Osteocyte (in vitro differentiated cells): ENCODE measurements around the gene MCOLN3. TPM values are rescaled to one million over a fixed set of nuclear protein-coding genes. Genes with fewer than 3 reads are reported as not detected.
A peak's percentile ranks its signal among the peaks of the same experiment; 100 is the strongest.

Experiments
- DNase-seq: peaks from one replicate; pipeline ENCODE4 v3.0.0; 2021; ENCODE audit warnings: mixed read lengths; ENCODE audit not compliant: unreplicated experiment; ENCODE audit errors: extremely low spot score
- H3K27ac Mint-ChIP-seq: one replicate; pipeline ENCODE4 v1.8.0; 2021; ENCODE audit warnings: mild to moderate bottlenecking, mixed read lengths; ENCODE audit not compliant: unreplicated experiment
- H3K27me3 Mint-ChIP-seq: one replicate; pipeline ENCODE4 v1.8.0; 2021; ENCODE audit warnings: mixed read lengths; ENCODE audit not compliant: unreplicated experiment
- H3K36me3 Mint-ChIP-seq: one replicate; pipeline ENCODE4 v1.8.0; 2021; ENCODE audit warnings: mixed read lengths; ENCODE audit not compliant: unreplicated experiment
- H3K4me1 Mint-ChIP-seq: one replicate; pipeline ENCODE4 v1.8.0; 2021; ENCODE audit warnings: mixed read lengths; ENCODE audit not compliant: unreplicated experiment
- H3K4me3 Mint-ChIP-seq: one replicate; pipeline ENCODE4 v1.8.0; 2021; ENCODE audit warnings: mild to moderate bottlenecking, moderate library complexity, mixed read lengths; ENCODE audit not compliant: unreplicated experiment
- H3K9me3 Mint-ChIP-seq: one replicate; pipeline ENCODE4 v1.8.0; 2021; ENCODE audit warnings: mixed read lengths; ENCODE audit not compliant: unreplicated experiment
- CTCF ChIP-seq: fragments of 200-600 bp; sonication (generic); IDR thresholded peaks from 2 replicates; pipeline ENCODE4 v1.5.0; 2021; ENCODE audit warnings: antibody characterized with exemption, mild to moderate bottlenecking, moderate library complexity
- long read RNA-seq: library from polyadenylated mRNA; unstranded; transcript quantifications from one replicate; pipeline ENCODE4 v2.0.0, GENCODE V29; 2021
- total RNA-seq: library from RNA; stranded (reverse); gene quantifications from 2 replicates; pipeline ENCODE4 v1.2.1, GENCODE V29; 2021

The MCOLN3 gene
- 0.34 TPM in 1 of 2 replicates, not detected in the other for total RNA-seq
- long read RNA-seq, result 0 reads

- peaks cover 65% of the 10 kb centered on the region for H3K27me3 Mint-ChIP-seq
- peaks cover 5% of the 10 kb centered on the region for H3K4me1 Mint-ChIP-seq
- DNase-seq, result no peak
- peaks cover 2% of the 10 kb centered on the region for H3K36me3 Mint-ChIP-seq
- no peak for TF ChIP-seq CTCF
- no peak within 1 kb of the TSS for H3K27ac Mint-ChIP-seq
- H3K4me3 Mint-ChIP-seq, result peak within 1 kb of the TSS; percentile 69
- H3K9me3 Mint-ChIP-seq, result no peaks in the 10 kb centered on the region
Measured at GRCh38 chr1:85048296-85049064, at the start of gene MCOLN3. TSS of gene MCOLN3 (minus strand) at chr1:85048500. CDS start at chr1:85045360, 3,140 bp downstream.

GRCh38 chr1:85093644-85094043, 45.3 kb upstream of the MCOLN3 start:
- H3K4me3 Mint-ChIP-seq, result no peak overlapping the region
- no peak for DNase-seq
- TF ChIP-seq CTCF, result no peak
- peaks cover 48% of the 10 kb centered on the region for H3K27me3 Mint-ChIP-seq
- H3K36me3 Mint-ChIP-seq, result no peaks in the 10 kb centered on the region
- no peaks in the 10 kb centered on the region for H3K4me1 Mint-ChIP-seq
- H3K9me3 Mint-ChIP-seq, result no peaks in the 10 kb centered on the region
- H3K27ac Mint-ChIP-seq, result no peak overlapping the region

GRCh38 chr1:85091671-85092280, 43.5 kb upstream of the MCOLN3 start:
- no peaks in the 10 kb centered on the region for H3K36me3 Mint-ChIP-seq
- DNase-seq, result no peak
- H3K4me1 Mint-ChIP-seq, result no peaks in the 10 kb centered on the region
- no peaks in the 10 kb centered on the region for H3K9me3 Mint-ChIP-seq
- H3K27ac Mint-ChIP-seq, result no peak overlapping the region
- no peak for TF ChIP-seq CTCF
- no peak overlapping the region for H3K4me3 Mint-ChIP-seq
- H3K27me3 Mint-ChIP-seq, result peaks cover 35% of the 10 kb centered on the region

- no peak for TF ChIP-seq CTCF
- Mint-ChIP-seq H3K4me3 (no peak overlapping the region), H3K27me3 (peaks cover 33% of the 10 kb centered on the region), H3K36me3 (no peaks in the 10 kb centered on the region), H3K9me3 (no peaks in the 10 kb centered on the region), H3K4me1 (no peaks in the 10 kb centered on the region), H3K27ac (no peak overlapping the region)
- no peak for DNase-seq
Measured at GRCh38 chr1:85090225-85090624, 41.9 kb upstream of the MCOLN3 start.

- H3K27ac Mint-ChIP-seq, result no peak overlapping the region
- peaks cover 38% of the 10 kb centered on the region for H3K27me3 Mint-ChIP-seq
- TF ChIP-seq CTCF, result no peak
- no peaks in the 10 kb centered on the region for H3K36me3 Mint-ChIP-seq
- H3K4me3 Mint-ChIP-seq, result no peak overlapping the region
- H3K9me3 Mint-ChIP-seq, result no peaks in the 10 kb centered on the region
- no peak for DNase-seq
- no peaks in the 10 kb centered on the region for H3K4me1 Mint-ChIP-seq
Measured at GRCh38 chr1:85089203-85089602, 40.9 kb upstream of the MCOLN3 start.
